GM18909 (cell line): ENCODE measurements around the gene SNCA.

Experiments used
- ATAC-seq: cut with Tn5 transposase; IDR thresholded peaks from one replicate; pipeline ENCODE4 v1.9.1; 2021; ENCODE audit warnings: mild to moderate bottlenecking; ENCODE audit not compliant: unreplicated experiment, poor library complexity

Gene SNCA

DNA sequence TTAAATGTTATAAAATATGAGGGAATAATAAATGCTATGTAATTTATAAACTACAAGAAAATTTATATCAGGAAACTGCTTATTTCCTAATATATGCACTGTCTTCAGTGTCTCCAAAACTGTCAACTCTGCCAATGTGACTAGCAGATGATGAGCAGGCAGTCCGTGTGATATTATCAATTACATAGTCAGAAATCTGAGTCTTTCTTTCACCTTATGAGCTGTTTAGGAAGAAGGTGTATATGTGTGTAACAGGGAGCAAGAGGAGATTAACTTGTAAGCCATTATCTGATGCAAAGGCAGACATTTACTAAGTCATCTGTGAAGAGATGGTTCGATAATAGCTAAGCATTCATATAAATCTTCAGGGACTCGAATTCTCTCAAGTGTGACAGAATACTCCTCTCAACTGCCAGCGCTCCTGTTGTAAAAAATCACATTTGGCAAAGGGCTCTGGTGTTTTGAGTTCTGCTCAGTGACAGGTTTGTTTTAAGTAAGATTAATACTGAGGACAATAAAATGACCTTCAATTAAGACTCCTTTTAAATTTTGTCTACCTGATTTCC lies 79.7 kb downstream of the SNCA start:
- ATAC-seq: no peak

DNA sequence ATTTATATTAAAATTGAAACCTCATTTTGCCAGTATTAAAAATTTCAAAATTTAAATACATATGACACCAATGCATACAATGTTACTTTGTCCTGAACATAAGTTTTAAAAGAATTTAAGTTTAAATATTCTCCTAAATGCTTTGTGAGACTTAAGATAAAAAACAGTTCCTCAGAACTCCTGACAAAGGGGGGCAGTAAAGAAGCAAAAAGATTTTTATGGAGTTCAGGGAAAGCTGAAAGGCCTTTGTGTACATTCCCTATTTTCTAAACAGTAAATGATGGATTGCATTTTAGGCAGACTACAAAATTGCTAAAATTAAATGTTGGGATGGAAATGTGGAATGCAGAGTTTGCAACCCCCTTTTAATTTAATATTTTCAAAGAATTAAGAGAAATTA lies 81.7 kb downstream of the SNCA start:
- no peak for ATAC-seq

DNA sequence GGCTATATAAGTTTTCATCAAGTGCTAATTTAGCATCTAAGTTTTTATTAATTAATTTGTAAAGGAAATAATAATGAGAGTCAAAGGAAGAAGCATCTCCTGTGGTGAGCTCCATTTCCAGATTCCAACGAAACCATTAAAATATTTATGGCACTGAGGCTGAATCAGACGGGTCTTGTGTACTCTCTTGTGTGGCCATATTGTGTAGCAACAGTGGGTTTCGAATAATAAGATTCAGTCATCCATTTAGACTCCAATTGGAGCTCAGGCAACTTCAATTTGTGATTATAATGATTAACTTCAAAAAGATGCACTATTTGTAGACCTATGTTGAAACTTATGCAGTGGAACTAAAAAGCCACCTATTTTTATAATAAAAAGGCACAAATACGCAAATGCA lies 82.4 kb downstream of the SNCA start:
- no peak for ATAC-seq

DNA sequence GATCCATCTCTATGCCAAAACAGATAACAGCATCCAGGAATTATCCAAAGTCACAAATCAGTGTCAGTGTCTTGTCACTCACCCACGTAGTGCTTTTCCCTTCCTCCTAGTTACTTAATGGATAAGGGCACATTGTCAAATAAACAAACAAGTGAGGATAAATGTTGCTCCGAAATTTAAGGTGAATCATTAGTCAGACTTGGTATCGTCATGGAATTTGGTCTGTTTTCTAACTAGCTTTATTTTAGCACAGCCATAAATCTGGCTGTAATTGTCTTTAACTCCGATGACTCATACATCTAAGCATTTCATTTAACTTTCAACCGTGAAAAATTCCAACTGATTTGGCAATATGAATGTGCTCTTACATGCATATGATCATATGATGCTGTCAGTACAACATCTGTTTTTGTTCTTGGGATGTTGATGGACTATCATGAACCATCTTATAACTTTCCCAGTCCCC lies 83.3 kb downstream of the SNCA start:
- no peak for ATAC-seq

DNA sequence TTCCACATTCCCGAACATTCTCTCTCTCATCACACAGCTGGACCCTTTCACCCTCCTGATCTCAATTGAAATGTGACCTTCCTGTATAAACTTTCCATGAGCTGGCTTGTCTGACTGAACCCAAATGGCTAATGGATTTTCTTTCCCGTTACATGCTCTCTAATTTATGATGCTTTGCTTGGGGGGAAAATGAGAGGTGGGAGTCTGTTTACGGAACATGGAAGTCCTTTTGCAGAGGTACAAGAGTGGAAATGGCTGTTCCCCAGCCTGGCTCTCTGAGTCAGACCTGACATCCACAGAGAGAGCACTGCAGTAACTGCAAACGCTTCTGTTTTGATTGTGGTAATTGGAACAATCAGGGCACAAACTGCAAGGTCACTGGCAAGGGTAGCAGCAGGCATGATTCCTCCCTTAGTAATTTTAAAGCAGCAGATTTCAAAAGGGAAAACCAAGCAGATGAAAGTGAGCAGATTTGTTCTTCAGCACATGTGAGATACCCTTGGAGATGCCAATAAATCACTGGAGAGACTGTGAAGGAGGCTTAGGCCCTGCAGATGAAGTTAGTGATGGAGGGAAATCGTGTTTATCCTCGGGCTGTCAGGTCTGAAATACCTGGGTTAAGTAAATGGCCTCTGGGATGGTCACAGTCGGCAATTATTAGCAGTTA lies 83.9 kb downstream of the SNCA start:
- ATAC-seq: no peak

DNA sequence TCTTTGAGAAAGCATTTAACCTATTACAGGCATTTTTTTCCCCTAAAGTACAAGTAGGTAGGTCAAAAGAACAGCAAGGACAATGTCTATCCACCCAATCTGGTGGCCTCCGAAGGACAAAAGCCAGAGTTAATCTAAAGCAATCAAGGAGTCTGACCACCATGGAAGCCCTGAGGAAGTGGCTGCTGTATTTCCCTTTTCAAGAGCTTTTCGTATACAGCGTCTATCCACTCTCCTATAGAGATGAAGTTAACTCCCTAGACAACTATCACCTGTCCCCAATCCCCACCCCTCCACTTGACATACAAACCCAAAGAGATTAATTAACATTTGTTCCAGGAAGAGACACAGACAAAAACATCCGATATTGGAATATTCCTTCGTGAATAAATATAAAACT lies 85.5 kb downstream of the SNCA start:
- ATAC-seq: no peak

DNA sequence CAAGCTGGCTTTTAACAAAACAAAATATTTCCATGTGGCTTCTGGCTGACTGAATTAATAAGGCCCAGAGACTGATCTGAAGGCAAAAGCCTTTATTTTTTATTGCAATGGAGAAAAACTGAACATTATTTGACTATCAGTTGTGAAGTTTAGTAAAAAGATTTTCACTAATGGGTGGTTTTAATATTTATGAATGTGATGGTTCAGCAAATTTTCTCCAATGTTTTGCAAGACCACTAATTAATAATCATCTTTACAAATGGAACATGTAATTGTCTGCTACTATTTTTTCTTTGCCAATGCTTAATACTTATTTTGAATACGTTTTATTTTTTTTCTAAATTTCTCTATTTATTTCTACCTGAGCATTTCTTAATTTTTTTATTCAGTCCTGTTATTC lies 90.6 kb downstream of the SNCA start:
- no peak for ATAC-seq

DNA sequence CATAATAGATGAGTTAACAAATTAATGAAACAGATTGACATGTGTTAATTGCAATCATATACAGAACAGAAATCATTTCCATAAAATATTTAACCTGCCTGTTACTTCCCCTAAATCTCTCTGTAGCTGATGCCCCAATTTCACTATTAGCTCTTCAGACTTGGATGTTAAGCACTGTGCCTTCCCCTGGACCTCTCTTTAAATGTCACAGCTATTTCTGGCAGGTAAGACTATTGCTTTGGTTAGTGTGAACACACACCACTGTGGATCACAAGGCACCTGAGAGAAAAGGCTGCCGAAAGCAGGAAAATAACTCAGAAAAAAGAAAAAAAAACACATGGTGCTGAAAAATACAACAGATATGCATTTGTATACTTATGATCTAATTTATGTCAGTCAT lies 91.3 kb downstream of the SNCA start:
- ATAC-seq: no peak

DNA sequence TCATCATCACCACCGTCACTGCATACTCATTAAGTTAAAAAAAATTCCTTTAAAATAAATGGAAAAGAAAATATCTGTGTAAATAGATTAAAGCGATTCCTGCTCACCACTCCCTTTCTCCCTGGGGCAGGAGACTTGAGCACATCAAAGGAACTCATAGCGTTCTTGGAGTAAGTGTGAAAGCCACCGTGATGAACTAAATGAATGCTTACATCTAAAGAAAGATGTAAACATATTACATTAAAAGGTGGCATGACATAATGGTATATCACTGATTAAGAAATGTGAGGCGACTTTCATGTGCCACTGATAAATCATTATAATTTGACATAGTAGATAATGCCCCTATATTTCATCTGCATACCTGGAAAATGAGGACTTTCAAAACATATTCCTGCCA lies 92.0 kb downstream of the SNCA start:
- ATAC-seq: no peak

DNA sequence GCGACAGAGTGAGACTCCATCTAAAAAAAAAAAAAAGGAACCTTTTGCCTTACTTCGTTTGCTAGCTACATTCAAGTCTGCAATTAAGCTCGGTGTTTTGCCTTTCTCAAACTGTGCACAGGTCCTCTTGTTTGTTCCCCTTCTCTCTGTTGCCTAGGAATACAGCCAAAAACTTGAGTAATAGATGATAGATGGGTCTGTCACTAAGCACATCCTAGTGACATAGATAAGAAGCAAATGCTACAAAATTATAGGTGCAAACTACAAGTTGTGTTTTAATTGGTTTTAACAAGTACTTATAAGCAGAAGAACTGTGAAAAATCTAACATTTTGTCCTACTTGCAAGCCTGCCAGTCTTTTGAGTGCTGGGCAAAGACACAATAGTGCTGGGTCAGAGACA lies 95.2 kb downstream of the SNCA start:
- no peak for ATAC-seq

DNA sequence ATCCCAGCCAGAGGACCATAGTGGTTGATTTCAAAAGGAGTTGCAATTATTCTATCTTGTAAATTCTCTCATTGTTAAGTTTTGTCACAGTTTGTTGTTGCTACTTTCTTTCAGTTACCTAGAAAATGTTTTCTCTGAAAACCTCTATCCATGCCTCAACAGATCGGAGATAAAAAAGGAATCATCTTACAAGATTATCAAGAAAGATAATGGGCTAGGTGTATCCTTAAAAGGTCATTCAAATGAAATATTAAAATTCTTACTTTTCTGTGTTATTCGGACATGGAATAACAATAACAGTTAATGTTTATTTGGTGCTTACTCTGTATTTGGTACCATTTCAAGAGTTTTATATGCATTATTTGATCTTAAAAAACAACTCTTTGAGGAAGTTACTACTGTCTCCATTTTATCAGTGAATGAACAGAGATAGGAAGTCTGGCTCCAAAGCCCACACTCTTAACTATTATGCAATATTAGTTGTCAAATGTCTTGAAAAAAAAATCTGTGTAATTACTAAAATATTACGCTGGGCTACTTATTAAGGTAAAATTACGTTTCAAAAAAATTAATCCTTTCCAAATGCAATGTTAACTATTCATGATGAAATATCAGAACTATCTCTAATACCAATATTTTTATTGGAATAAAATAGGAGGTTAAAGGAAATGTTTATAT lies 97.5 kb downstream of the SNCA start:
- ATAC-seq: no peak

DNA sequence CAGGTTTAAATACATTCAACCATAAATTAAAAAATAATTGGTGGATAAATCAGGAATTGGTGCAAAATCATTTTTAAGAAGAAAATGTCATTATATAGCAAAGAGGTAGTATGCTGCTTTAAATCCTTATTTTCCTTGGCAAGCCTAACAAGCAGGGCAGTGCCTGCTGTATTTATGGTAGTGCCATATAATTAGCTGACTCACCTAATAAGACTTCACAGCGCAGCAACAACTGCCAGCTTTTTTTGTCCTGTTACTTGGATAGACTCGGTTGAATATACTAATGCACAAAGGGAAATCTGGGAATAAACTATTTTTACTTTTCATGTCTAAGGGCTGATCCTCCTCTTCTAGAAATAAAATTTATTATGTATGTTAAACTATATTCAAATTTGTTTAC lies 99.1 kb downstream of the SNCA start:
- ATAC-seq: no peak

DNA sequence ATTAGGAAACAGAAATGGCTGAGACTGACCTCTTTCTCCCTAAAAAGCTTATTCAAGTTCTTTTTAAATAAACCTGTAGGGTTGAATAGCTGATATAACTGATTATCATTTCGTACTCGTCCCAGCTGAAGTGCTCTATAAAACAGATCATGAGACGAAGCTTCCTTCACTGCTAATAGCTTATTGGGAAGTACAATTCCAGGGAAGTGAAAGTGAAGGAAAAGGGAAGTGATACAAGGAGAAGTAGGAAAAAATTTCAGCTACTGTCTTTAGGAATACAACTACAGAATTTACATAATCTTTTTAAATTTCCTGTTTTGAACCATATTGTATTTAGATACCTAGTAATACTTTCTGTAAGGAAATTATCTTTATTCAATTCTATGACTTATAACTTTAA lies 103.0 kb downstream of the SNCA start:
- ATAC-seq: no peak

DNA sequence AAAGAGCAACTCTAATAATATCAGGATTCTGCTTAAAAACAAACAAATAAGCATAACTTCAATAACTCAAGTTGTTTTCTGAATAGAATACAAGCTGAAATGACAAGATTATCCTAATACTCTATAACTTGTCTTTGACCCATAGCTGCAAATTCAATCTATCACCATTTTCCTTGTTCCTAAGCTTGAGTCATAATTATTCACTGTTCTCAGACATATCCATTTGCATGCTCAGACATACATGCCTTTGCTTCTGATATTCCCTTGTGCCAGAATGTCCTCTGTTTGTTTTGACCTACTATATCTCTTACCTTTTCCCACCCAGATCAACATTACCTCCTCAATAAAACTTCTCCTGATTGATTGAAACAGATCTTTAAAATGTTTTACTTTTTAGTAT lies 109.7 kb downstream of the SNCA start:
- ATAC-seq: no peak

DNA sequence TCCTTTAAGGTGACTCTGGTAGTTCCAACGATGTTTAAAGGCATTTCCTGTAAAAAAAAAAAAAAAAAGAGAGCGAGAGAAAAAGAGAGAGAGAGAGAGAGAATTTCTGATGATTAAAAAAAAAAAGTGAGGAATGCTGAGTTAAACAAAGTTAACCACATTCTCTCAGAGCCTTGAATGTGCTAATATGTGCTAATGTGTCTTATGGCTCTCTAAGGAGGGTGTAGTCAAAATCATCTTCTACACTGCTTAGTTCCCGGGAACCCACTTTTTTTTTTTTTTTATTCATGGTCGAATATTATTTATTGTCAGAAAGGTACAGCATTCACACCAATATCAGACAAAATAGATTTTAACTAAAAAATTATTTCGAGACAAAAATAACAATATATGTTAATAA lies 111.7 kb downstream of the SNCA start:
- ATAC-seq: no peak

DNA sequence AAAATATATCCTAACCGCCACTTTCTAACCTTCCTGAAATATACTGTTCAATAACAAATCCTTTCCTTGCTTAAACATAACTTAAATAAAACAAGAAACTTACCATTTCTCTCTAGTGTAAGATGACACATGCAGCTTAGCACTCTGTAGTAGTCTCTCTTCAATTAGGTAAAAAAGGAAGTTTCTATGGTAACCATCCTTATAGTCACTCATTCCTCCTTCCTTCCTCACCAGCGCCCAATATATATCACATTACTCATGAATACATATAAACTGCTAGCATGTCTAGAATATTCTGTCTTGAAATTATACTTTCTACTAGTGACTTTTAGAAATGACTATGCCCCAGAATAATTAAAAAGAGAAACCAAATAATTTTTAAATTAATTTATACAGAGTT lies 112.2 kb downstream of the SNCA start:
- no peak for ATAC-seq

DNA sequence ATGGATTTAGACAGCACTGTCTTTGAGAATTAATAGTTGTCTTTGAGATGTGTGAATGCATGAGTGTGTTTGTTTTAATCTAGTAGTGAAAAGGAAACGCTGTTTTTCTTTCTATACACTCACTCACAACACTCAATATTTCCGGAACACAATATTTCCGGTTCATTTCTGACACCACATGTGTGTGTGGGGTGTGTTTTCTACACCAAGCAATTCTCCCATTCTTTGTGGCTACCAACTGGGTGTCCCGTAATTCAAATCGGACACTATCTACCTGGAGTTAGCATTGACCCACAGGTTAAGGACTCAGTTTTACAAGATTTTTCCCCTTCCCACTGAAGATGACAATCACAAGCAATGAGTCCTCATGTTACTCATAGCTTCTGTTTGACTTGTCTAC lies 113.9 kb downstream of the SNCA start:
- ATAC-seq: no peak

DNA sequence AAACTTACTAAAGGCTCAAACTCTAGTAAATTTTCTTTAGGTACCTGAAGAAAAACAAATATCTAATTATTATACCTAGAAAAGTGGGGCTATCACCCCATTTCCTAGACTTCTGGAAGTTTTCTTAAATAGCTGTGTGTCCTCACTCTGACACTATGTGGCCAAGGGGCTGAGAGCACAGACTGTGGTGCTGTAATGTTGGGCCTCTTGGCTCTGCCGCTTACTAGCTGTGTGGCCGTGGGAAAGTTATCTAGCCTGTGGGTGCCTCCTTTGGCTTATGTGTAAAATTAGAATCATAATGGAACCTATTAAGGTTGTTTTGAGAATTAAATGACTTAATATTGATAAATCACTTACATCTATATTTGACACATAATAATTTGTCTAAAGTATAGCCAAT lies 114.4 kb downstream of the SNCA start:
- no peak for ATAC-seq

DNA sequence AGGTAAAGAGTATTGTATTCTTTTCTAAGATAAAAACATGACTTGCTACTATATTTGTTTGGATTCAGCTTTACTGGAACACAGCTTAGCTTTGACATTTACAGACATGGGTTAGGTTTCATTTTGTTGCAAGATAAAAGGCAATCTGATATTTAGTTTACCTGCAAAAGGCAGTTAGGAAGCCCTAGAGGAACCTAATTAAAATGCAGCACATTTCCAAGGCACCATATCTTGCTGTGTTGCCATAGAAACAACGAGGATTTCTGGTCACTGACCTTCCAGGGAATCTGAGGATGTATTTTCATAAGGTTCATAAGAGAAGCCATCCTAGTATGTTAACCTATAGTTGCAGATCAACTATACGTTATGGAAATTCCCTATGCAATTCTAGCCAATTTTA lies 116.0 kb downstream of the SNCA start:
- ATAC-seq: no peak

DNA sequence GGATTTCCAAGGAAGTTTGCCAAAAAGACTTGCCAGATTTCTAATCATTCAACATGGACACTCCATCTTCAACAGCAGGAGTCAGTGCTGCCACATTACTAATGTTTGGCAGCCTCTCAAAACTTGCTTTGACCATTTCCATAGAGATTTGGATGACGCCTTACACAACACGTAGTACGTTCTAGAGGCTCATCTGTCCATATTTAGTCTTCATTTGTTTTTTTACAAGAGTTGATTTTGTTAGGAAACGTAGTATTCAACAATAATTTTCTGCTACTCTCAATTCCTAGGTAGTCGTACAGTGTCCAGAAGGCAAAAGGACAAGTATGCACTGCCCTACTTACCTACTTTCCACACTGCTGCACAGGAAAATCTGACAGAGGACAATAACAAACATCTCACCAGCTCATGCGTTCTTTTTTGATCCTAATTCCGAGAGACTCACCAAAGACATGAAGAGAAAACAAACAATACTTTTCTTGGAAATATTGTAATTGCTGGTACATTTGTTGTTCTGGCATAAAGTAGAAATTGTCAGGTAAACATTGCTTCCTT lies 117.3 kb downstream of the SNCA start:
- no peak for ATAC-seq

DNA sequence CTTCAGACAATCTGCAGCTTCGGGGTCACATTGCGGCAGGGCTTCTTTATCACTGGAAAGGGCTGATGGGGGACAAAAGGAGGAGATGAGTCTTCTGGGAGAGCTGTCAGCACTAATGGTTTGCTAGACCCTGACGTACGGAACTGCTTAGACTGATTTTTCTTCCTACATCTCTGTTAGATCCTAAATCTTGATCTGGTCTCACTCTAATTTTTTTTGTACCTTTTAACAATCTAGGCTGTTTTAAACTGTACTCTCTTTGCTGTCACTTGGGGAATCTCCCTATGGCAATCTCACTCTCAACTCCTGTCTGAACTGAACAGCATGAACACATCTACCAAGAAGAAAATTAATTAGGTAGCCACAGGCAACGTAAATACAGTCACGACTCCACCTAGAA lies 120.1 kb downstream of the SNCA start:
- no peak for ATAC-seq

DNA sequence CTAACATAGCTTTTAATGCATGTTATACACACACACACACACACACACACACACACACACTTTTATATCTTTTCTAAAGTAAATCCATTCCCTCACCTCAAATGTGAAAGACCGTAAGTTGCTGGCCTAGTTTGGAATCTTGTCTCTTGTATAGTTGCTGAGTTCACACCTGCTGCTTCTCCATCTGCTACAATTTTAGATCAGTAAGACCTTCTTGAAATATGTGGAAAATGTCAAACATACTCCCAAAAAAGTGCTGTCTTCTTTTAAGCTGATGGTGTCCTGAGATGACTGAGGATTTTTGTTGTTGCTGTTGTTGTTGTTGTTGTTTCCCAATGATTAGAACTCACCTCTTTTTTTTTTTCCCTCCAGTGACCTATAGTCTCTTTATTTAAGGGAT lies 121.3 kb downstream of the SNCA start:
- no peak for ATAC-seq
